Smooth muscle cell of the brain vasculature (primary cell): ENCODE results near the gene ZCRB1.
"Not testable (repeated sequence)": the region's sequence is repeated elsewhere in the genome, so short reads cannot be mapped to it uniquely, and the experiment has no call there.

Experiments
- DNase-seq: peaks from one replicate; pipeline ENCODE4 v3.0.0-alpha.2; 2012; ENCODE audit warnings: low read depth, low spot score

ZCRB1 gene

GRCh38 chr12:42325653-42326474, at the start of gene ZCRB1, which contains the start of gene PPHLN1:
Gene ZCRB1, minus strand, starts transcription at chr12:42326094. Its CDS starts 1,992 bp downstream, at chr12:42324102.
Gene PPHLN1, plus strand, starts transcription at chr12:42326167. Its CDS starts 9,736 bp downstream, at chr12:42335903.
- DNase-seq, result no peak

GRCh38 chr12:42373669-42374068, 47.8 kb upstream of the ZCRB1 start:
- no peak for DNase-seq

DNA sequence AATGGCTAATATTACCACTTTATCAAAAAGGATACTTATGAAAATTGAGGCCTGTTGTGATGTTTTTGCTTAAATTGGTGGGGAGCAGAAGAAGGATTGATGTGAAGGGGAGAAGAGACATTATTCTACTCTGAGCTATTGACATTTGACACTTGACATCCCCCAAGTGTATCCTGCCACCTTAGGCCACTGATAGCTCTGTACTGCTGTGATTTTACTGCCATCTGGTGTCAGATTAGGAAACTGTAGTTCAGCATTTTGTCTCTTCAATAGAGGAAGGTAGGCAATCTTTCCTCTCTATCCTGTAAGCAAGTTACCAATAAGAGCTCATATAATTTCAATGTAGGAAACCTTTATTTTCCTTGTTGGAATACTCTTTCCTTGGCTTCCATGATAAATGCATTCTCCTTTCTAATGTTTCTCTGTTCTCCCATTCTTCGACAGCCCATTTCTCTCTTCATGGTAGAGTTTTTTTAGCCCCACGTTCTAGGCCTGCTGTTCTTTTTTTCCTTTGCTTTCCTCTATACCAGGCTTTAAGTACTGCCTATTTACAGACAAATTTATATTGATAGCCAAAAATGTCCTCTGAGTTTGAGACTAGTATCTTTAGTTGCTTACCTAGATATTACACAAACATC, 46.4 kb upstream of the ZCRB1 start:
- DNase-seq, result peak; percentile 4

GRCh38 chr12:42370013-42370412, 44.1 kb upstream of the ZCRB1 start:
- no peak for DNase-seq

DNA sequence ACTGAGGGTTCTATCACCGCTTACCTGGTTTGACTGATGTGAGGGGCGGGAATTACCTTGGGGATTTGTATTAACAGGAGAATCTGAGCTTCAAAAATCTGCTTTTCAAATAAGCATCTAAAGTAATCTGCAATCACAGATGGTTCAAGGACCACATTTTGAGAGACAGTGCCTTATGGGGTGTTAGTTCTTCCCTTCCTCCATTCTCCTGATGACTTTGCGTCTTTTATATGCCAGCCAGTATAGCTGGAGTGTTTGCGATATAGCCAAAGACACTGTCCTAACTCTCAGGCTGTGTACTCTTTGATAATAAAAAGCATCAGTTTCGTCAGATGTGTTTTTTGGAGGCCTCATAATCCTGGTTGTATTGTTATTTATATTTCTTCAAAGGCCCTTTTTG, 39.6 kb upstream of the ZCRB1 start:
- DNase-seq, result no peak

GRCh38 chr12:42364692-42365091, 38.8 kb upstream of the ZCRB1 start:
- no peak for DNase-seq

GRCh38 chr12:42362647-42363260, 36.9 kb upstream of the ZCRB1 start:
- DNase-seq, result no peak

DNA sequence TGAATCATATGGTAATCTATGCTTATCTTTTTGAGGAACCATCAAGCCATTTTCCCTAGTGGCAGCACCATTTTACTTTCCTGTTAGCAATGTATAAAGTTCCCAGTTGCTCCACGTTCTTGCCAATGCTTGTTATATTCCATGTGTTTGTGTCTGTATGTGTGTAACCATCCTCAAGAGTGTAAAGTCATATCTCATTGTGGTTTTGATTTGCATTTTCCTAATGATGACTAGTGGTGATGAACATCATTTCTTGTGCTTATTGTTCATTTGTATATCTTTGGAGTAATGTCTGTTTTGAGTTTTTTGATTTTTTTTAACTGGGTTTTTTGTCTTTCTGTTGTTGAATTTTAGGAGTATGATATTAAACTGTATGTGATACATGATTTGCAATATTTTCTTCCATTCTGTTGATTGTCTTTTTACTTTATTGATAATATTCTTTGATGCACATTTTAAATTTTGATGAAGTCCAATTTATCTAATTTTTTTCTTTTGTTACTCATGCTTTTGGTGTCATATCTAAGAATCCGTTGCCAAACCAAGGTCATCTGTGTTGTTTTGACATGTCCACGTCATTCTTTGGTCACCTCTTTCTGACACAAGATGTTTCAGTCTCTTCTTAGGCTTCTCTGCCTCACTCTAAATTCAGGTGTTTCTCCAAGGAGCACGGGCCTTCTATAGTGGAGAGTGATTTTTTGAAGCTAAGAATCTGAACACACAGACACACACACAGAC, 36.2 kb upstream of the ZCRB1 start:
- no peak for DNase-seq

GRCh38 chr12:42360747-42361403, 35.0 kb upstream of the ZCRB1 start:
- no peak for DNase-seq

- DNase-seq, result no peak
Measured at GRCh38 chr12:42356344-42356743, 30.4 kb upstream of the ZCRB1 start.

GRCh38 chr12:42350021-42350407, 24.1 kb upstream of the ZCRB1 start:
- DNase-seq, result not testable (repeated sequence)

- DNase-seq, result not testable (repeated sequence)
Measured at GRCh38 chr12:42349119-42350020, 23.5 kb upstream of the ZCRB1 start.

DNA sequence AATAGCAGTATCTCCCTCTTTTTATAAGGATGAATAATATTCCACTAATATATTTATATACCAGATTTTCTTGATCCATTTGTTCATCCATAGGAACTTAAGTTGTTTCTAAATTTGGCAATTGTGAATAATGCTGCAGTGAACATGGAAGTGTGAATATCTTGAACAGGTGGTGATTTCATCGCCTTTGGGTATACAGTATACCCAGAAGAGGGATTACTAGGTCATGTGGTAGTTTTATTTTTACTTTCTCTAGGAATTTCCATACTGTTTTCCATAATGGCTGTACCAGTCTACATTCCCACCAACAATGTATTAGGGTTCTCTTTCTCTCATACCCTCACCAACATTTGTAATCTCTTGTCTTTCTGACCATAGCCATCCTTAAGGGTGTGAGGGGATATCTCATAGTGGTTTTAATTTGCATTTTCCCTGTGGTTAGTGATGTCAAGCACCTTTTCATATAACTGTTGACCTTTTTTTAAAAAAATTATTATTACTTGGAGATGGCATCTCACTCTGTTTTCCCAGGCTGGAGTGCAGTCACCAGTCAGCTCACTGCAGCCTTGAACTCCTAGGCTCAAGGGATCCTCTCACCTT, 20.6 kb upstream of the ZCRB1 start:
- DNase-seq, result no peak

- DNase-seq, result no peak
Measured at GRCh38 chr12:42343721-42344120, 17.8 kb upstream of the ZCRB1 start.

DNA sequence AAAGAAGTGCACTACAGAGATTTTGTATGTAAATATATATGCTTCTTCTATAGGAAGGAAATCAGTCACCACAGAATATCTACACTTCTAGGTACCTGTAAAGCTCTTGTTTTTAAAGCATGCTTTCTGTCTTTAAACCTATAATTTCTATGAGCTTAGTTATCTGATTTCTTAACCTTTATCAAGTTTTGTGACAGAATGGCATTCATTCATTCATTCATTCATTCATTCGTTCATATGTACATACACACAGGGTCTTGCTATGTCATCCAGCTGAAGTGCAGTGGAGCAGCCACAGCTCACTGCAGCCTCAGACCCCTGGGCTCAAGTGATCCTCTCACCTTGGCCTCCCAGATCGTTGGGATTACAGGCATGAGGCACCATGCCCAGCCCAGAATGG, 16.1 kb upstream of the ZCRB1 start:
- DNase-seq, result no peak

DNA sequence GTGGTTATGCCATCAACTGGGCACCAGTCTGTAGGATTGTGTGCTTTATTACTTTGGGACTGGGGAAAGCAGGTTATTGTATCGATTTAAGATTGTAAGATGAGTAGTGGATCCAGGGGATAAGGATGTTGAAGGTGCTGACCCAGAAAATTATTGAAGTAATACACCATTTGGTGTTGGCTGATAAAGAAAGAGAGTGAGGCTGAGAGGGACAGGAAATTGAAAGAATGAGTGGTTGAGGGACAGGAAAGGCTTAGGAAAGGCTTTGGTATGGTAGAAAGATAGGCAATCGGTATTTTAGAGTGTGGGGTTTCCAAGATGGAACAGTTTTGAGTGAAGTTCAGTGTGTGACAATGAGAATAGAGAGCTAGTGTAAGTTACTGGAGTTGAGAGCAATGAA, 12.4 kb upstream of the ZCRB1 start:
- no peak for DNase-seq

GRCh38 chr12:42336286-42336685, 10.4 kb upstream of the ZCRB1 start:
- DNase-seq, result no peak

GRCh38 chr12:42332301-42333285, 6.7 kb upstream of the ZCRB1 start:
- DNase-seq, result no peak

GRCh38 chr12:42330097-42330496, 4.2 kb upstream of the ZCRB1 start:
- not testable (repeated sequence) for DNase-seq
